B cell (primary cell): ENCODE results near the gene STAT2. TPM values are rescaled to one million over a fixed set of nuclear protein-coding genes. Genes with fewer than 3 reads are reported as not detected.
A peak's percentile ranks its signal among the peaks of the same experiment; 100 is the strongest.

ENCODE experiments used
- ATAC-seq: fragments of 200-7000 bp; cut with Tn5 transposase; one replicate; pipeline ENCODE4 v1.10.0; 2021; ENCODE audit warnings: low read depth, mild to moderate bottlenecking, moderate number of reproducible peaks, moderate library complexity
- CTCF ChIA-PET: fragments of 350-600 bp; sonication (Branson Sonifier 250); formaldehyde crosslinking; loops from one replicate; lab custom pipeline; 2021; ENCODE audit warnings: antibody characterized with exemption, inconsistent platforms; lab: Charles Lee
- POLR2A ChIA-PET: fragments of 350-600 bp; sonication (Branson Sonifier 250); formaldehyde crosslinking; loops from one replicate; lab custom pipeline; 2021; ENCODE audit warnings: antibody characterized with exemption; lab: Charles Lee
- DNase-seq: peaks from one replicate; pipeline ENCODE4 v3.0.0; 2013
- H2AFZ ChIP-seq: 2 replicates; pipeline ENCODE4 v1.6.1; 2012; ENCODE audit warnings: mild to moderate bottlenecking, low read depth, low read length; ENCODE audit not compliant: insufficient read depth, poor library complexity, severe bottlenecking
- H3K27ac ChIP-seq, 2 donors: 1 replicate in 1 of 2; 2 replicates in 1 of 2; pipeline ENCODE4 v1.5.1; 2012 to 2013; ENCODE audit warnings: low read length in 2 of 2, mild to moderate bottlenecking in 2 of 2, moderate library complexity in 1 of 2
- H3K27me3 ChIP-seq, 4 experiments: fragments of 200-600 bp in 1 of 4; sonication (generic) in 1 of 4; replicated peaks in 1 of 4; 1 replicate in 2 of 4; 2 replicates in 2 of 4; pipeline versions ENCODE4 v1.6.1 to v1.7.0; 2013 to 2016; ENCODE audit warnings: low read length in 3 of 4, mild to moderate bottlenecking in 2 of 4, mixed read lengths in 1 of 4, moderate library complexity in 1 of 4; ENCODE audit not compliant: insufficient read depth in 4 of 4, control insufficient read depth in 3 of 4; ENCODE audit errors: control extremely low read depth in 1 of 4
- H3K36me3 ChIP-seq, 2 experiments: replicated peaks in 1 of 2; 1 replicate in 1 of 2; 2 replicates in 1 of 2; pipeline versions ENCODE4 v1.6.1 to v1.7.1; 2013; ENCODE audit warnings: low read length in 1 of 2; ENCODE audit not compliant: insufficient read depth in 2 of 2, control insufficient read depth in 1 of 2; ENCODE audit errors: control extremely low read depth in 1 of 2, extremely low read depth in 1 of 2
- H3K4me1 ChIP-seq, 2 donors: fragments of 200-600 bp in 1 of 2; sonication (generic) in 1 of 2; 1 replicate in 1 of 2; 2 replicates in 1 of 2; pipeline versions ENCODE4 v1.5.1 to v1.6.1; 2013 to 2017; ENCODE audit warnings: low read length in 2 of 2; ENCODE audit not compliant: control insufficient read depth in 2 of 2, insufficient read depth in 2 of 2
- H3K4me2 ChIP-seq: replicated peaks from 2 replicates; pipeline ENCODE3; 2012; ENCODE audit warnings: mild to moderate bottlenecking, low read depth, low read length; ENCODE audit not compliant: poor library complexity, severe bottlenecking
- H3K4me3 ChIP-seq, 5 experiments: fragments of 200-600 bp in 1 of 5; sonication (generic) in 1 of 5; 1 replicate in 3 of 5; 2 replicates in 2 of 5; pipeline versions ENCODE4 v1.5.1 to v1.7.0; 2011 to 2016; ENCODE audit warnings: low read length in 4 of 5, mild to moderate bottlenecking in 4 of 5, low read depth in 2 of 5, control low read depth in 1 of 5, moderate library complexity in 1 of 5; ENCODE audit not compliant: insufficient read depth in 1 of 5; ENCODE audit errors: control extremely low read depth in 1 of 5, extremely low read depth in 1 of 5
- H3K79me2 ChIP-seq: fragments of 200-600 bp; sonication (generic); one replicate; pipeline ENCODE4 v1.6.0; 2016; ENCODE audit warnings: low read length; ENCODE audit not compliant: control insufficient read depth, insufficient read depth
- H3K9ac ChIP-seq: fragments of 200-600 bp; sonication (generic); 2 replicates; pipeline ENCODE4 v1.6.1; 2017; ENCODE audit warnings: mild to moderate bottlenecking, low read length, moderate library complexity
- H3K9me3 ChIP-seq, 3 donors: one replicate each; pipeline versions ENCODE4 v1.6.1 to v1.7.1; 2013; ENCODE audit warnings: low read length in 2 of 3; ENCODE audit not compliant: control insufficient read depth in 2 of 3, insufficient read depth in 1 of 3; ENCODE audit errors: control extremely low read depth in 1 of 3
- H4K20me1 ChIP-seq: 2 replicates; pipeline ENCODE4 v1.6.0; 2012; ENCODE audit warnings: mild to moderate bottlenecking, low read length; ENCODE audit not compliant: insufficient read depth, control insufficient read depth, poor library complexity, severe bottlenecking
- H3K27ac Mint-ChIP-seq: one replicate; pipeline ENCODE4 v1.8.0; 2021; ENCODE audit warnings: mixed read lengths
- H3K27me3 Mint-ChIP-seq: one replicate; pipeline ENCODE4 v1.8.0; 2021; ENCODE audit warnings: mixed read lengths
- H3K4me1 Mint-ChIP-seq: one replicate; pipeline ENCODE4 v1.8.0; 2021; ENCODE audit warnings: mixed read lengths
- H3K4me3 Mint-ChIP-seq: one replicate; pipeline ENCODE4 v1.8.0; 2021; ENCODE audit warnings: mixed read lengths
- H3K9me3 Mint-ChIP-seq: one replicate; pipeline ENCODE4 v1.8.0; 2022; ENCODE audit warnings: mixed read lengths; ENCODE audit not compliant: insufficient read depth
- EZH2 ChIP-seq: IDR thresholded peaks from 2 replicates; pipeline ENCODE4 v1.6.1; 2012; ENCODE audit warnings: borderline replicate concordance, low read depth, mild to moderate bottlenecking, moderate library complexity, low read length; ENCODE audit not compliant: insufficient read depth, poor library complexity, severe bottlenecking
- WGBS: methylation state at CpG from one replicate; pipeline ENCODE4 v1.1.5; 2013; ENCODE audit warnings: missing lambda C conversion rate; ENCODE audit not compliant: insufficient coverage; 5-methylcytosine and 5-hydroxymethylcytosine counted together
- intact Hi-C: fragments of 100-400 bp; cut with micrococcal nuclease; formaldehyde crosslinking; loops from one replicate; pipeline ENCODE4 v1.10.0; 2022
- polyA minus RNA-seq: library from RNA; depleted of rRNA, polyadenylated mRNA; stranded (reverse); fragments of >200 nt; gene quantifications from 2 replicates; pipeline ENCODE4 v1.2.3, GENCODE V29; 2012
- polyA plus RNA-seq: library from polyadenylated mRNA; depleted of rRNA; stranded (reverse); fragments of >200 nt; gene quantifications from 2 replicates; pipeline ENCODE4 v1.2.3, GENCODE V29; 2012
- total RNA-seq, 2 donors: library from RNA; stranded (reverse); fragments of 120-200 nt in 1 of 2; gene quantifications; 1 replicate in 1 of 2; 2 replicates in 1 of 2; pipeline versions ENCODE4 v1.2.3 to v1.2.4, GENCODE V29; 2013 to 2022
- TF ChIP-seq, protein P1 (sequence below): fragments of 200-600 bp; IDR thresholded peaks from one replicate; pipeline ENCODE4 v1.8.0; 2022; ENCODE audit warnings: antibody characterized with exemption, mild to moderate bottlenecking

Gene STAT2
- 298 and 309 TPM in 2 replicates for total RNA-seq
- total RNA-seq (2013) = 218 TPM
- polyA plus RNA-seq = 252 and 261 TPM in 2 replicates
- polyA minus RNA-seq = 145 and 216 TPM in 2 replicates

DNA sequence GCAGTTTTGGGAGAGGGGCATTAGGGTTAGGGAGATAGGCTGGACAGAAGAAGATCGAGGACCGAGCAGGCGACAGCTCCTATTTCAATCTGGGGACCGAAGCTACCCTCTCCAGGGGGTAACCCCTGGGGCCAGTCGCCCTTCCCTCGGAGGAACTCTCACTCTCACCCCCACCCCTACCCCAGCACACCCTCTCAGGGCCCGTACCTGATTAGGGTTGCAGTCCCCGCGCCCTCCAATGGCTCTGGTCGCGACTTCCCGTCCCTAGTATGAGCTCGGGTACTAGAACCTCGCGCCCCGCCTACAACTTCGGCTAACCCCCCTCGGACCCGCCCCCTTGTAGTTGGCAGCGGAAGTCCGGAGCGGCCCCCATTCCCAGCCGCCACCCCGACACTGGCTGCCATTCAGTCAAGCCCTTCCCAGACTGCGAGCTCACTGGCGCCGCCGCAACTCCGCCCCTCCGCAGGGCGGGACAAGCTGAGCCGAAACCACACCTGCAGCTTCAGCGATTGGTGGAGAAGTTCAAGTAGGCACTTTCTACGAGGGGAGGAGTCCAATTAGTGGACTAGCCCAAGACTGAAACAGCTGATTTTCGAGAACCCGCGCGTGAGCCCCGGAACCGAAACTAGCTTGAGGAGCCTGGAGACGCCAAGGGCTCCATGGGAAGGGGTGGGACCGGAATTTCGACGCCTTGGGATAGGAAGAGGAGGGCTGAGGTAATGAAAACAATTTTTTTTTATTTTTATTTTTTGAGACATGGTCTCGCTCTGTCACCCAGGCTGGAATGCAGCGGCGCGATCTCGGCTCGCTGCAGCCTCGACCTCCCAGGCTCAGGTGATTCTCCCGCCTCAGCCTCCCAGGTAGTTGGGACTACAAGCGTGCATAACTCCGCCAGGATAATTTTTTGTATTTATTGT is at the start of gene STAT2:
STAT2 (minus strand) TSS at position 257 of the 917 bp plus-strand sequence. CDS start 3,536 bp downstream, outside the sequence.
- intact Hi-C loops = loop anchor here (1.0 to 10.0 kb wide), 14 partner anchors 15 to 275 kb away; partner anchors contain the start of genes BAZ2A, CS, ESYT1 and IL23A

More for the DNA sequence above, at the start of gene STAT2:
- Histone ChIP-seq H3K27ac (peak within 1 kb of the TSS; percentile 37 to 72), H3K9ac (peak within 1 kb of the TSS; percentile 82), H3K9me3 (no peaks in the 10 kb centered on the region), H3K4me3 (peak within 1 kb of the TSS; percentile 55 to 97 (median 76)), H3K27me3 (no peaks in the 10 kb centered on the region), H2AFZ (peak within 1 kb of the TSS; percentile 73), H3K4me2 (peak within 1 kb of the TSS; percentile 76), H3K4me1 (peaks cover 15 to 24% of the 10 kb centered on the region in 2 donors), H4K20me1 (peaks cover 7% of the 10 kb centered on the region), H3K36me3 (peaks cover 9 to 17% of the 10 kb centered on the region in 2 experiments), H3K79me2 (peaks cover 39% of the 10 kb centered on the region)
- Mint-ChIP-seq H3K4me3 (peak within 1 kb of the TSS; percentile 89), H3K27ac (peak within 1 kb of the TSS; percentile 92), H3K4me1 (peaks cover 29% of the 10 kb centered on the region), H3K9me3 (no peaks in the 10 kb centered on the region), H3K27me3 (no peaks in the 10 kb centered on the region)
- WGBS = under 1% methylated on average over 48 of the region's 54 CpGs
- CTCF ChIA-PET = interaction anchor here (0.5 to 5.5 kb wide), 26 partner anchors 10 to 281 kb away, joined by 3 to 59 read pairs (median 5); partner anchors contain the start of genes CNPY2, ERBB3, IL23A and PAN2
- POLR2A ChIA-PET = interaction anchor here (0.6 to 3.9 kb wide), 19 partner anchors 15 to 265 kb away, joined by 3 to 24 read pairs (median 6); partner anchors contain the start of genes CNPY2, ESYT1, IL23A and PAN2
- TF ChIP-seq, protein P1, sequence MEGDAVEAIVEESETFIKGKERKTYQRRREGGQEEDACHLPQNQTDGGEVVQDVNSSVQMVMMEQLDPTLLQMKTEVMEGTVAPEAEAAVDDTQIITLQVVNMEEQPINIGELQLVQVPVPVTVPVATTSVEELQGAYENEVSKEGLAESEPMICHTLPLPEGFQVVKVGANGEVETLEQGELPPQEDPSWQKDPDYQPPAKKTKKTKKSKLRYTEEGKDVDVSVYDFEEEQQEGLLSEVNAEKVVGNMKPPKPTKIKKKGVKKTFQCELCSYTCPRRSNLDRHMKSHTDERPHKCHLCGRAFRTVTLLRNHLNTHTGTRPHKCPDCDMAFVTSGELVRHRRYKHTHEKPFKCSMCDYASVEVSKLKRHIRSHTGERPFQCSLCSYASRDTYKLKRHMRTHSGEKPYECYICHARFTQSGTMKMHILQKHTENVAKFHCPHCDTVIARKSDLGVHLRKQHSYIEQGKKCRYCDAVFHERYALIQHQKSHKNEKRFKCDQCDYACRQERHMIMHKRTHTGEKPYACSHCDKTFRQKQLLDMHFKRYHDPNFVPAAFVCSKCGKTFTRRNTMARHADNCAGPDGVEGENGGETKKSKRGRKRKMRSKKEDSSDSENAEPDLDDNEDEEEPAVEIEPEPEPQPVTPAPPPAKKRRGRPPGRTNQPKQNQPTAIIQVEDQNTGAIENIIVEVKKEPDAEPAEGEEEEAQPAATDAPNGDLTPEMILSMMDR = no peak
- TF ChIP-seq EZH2 = no peak
- DNase-seq = peak; percentile 99
- ATAC-seq = peak; percentile 93
